ENCODE results near the gene DPH2.

DPH2 gene

DNA sequence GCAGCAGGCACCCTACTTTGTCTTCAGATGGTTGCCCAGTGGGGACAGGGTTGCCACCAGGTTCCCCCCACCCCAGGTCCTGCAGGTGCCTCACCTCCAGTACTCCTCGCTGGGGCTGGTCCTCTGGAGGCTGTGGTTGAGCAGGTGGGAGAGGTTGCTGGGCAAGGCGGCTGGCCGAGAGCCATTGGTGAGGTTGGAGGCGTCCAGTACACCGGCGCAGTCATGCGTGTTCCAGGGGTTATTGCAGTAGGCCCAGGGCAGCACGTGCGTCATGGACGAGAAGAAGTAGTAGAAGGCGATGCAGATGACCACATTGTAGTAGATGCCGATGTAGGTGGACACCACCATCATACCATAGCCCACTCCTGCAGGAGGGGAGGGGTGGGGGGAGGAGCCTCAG lies 38.4 kb downstream of the DPH2 start:
- no peak for DNase-seq

- DNase-seq, result no peak
Measured at GRCh38 chr1:44010935-44011471, 41.2 kb downstream of the DPH2 start.

GRCh38 chr1:44012404-44012803 lies 42.6 kb downstream of the DPH2 start:
- DNase-seq, result no peak

DNA sequence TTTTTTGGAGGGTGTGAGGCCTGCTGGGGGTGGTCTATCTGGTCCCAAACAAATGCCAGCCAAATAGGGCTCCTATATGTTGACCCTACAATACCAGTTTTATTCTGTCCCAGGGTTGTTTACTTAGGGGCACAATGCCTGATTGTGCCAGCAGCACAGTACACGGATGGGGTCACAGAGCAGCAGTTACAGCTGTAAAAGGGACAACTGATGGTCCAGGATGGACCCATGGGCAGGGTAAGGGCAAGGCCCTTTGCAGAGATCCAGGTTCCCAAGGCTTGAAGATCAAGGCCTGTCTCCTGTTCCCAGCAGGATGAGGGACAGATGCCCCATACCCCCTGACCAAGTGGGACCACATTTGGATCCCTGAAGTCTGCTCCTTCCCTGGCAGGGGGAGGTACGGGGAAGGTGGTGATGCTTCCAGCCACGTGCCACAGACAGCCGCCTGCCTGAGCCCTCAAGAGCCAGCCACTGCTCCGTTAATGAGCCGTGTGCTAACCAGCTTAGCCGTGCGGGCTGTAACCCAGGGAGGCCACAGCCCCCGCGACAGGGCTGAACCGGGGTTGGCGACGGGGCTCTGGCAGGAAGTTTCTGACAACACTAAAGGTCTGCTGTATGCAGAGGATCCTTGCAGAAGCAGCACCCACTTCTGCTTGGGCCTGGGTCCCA lies 43.3 kb downstream of the DPH2 start:
- no peak for DNase-seq

GRCh38 chr1:44013949-44014348 lies 44.1 kb downstream of the DPH2 start:
- no peak for DNase-seq

- DNase-seq, result no peak
Measured at GRCh38 chr1:44014365-44015104, 44.7 kb downstream of the DPH2 start.

DNA sequence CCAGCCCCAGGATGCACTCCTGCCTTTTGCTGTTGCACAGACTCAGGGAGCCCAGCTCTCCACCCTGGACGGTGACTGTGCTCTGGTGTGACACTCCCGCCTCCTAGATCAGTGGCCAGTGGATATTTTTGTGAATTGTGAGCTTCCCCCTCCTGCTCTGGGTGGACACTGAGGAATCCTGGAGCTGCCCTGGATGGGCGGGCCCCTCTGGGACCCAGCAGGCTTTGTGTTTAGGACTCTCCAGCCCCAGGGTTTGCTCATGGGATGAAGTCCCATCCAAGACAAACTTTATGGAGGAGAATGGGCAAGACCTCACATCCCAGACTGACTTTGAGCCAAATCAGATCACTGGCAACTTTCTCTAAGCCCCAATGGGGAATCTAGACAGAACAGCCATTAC lies 45.4 kb downstream of the DPH2 start:
- no peak for DNase-seq

DNA sequence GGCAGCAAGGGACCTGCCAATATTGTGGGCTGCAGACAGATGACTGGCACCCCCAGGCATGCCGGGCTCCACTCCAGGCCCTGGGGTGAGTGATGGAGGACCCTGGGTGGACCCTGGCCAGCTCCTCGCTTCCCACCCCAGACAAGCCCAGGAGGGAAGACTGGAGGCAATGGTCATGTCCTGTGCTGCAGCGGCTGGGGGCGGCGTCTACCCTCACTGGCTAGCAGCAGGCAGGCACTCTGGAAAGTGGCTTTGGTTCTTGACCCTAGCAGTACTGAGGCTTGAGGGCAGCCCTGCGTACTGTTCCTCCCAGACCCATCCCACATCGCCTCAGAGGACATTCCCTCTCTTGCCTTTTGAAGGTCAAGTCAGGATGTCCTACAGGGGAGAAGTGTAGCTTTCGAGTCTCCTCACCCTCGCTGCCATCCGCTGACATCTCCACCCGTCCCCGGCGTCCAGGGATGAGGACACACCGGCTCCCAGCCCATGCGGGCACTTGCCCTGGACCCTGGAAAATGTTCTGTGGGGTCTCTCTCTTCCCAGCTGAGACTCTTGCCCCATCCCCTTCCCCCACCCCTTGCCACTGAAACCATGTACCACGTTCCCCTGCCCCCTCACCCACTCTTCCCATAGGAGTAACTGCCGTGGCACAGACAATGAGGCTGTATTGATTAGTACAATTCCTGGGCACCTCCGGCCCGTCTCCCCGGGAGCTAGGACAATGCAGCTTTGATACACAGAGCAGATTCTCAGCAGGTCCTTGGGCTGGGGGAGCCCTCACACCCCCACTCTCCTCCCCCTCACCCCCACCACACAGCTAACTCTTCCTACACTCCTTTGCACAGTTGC lies 46.5 kb downstream of the DPH2 start:
- no peak for DNase-seq

GRCh38 chr1:44016890-44017400 lies 47.1 kb downstream of the DPH2 start:
- DNase-seq, result no peak

DNA sequence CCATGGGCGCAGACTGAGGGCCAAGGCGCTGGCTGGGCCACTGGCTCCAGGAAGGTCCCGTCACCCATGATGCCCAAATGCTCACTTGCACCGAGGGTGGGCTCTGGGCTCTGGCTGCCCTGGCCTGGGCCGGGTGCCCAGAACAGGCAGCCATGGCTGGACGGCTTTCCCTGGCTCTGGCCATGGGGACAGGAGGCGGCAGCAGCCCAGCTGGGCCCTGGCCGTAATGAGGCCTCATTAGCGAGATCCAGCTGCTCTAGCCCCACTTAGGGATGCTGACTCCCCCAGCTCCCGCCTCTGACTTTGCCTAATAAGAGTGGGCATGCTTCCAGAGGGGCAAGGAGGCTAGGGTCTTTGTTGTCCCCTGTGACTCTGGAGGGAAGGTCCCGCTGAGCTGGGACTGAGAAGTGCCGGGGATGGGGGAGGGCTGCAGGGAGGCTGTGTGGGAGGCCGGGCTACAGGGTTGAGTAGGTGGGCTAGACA lies 49.7 kb downstream of the DPH2 start:
- DNase-seq, result no peak

DNA sequence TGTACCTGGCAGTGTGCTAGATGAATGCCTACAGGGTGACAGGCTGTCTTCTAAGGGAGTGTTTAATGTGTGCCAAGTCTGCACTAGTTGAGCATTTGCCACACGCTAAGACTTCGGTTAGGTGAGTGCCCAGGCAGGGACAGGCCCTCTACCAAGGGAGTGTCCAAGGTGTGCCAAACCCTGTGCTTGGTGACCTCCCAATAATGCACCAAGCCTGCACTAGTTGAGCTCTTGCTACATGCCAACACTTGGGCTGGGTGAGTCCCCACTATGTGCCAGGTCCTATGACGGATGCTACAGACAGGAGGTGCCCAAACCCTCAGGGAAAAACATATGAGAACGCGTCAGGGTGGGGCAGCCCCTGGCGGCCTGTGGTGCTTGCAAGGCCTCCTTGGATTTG lies 50.7 kb downstream of the DPH2 start:
- no peak for DNase-seq

DNA sequence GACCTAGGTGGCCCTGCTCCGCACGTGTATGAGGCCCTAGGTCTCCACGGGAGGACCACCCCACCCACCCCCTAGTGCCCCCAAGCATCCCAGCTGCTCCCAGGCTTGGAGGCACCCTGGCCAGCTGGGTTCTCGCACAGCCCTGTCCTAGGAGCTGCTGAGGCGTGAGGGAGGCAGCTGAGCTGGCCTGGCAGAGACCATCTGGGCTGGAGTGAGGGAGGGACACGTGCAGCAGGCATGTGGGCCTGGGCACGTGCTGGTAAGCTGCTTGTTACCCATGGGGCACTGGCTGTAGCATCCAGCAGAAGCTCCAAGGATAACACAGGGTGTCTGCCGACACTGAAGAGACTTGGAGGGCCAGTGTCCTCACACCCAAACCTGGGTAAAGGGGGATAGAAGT lies 51.3 kb downstream of the DPH2 start:
- DNase-seq, result no peak

DNA sequence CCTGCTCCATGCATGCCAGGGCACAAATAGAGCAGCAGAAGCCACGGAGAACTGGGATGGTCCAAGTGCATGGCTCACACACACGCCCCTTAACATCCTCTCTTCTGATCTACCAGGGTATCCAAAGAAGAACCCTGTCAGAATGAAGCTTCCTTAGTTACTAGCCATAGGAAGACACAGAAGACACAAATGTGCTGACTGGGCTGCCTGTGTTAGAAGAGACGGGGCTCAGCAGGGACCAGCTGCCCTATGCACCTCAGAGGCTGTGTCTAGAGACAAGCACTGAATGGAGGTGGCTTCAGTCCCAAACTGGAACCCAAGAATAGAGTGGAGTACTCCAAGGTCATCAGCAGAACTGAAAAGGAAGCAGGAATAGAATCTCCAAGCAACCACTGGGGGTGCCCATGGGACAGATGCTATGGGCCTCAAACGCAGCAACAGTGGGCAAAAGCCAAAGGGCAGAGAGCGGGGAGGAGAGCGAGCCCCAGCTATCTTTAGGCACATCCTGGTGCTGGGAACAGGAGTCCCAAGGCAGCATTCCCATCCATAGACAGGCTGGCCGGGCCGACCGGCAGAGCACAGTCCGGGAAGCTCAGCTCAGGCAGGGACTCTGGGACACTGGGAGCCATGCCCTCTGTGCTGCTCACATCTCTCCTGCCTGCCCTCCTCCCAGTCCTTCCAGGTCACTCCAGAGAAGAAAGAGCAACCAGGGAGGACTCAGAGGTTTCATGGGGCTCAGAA lies 51.9 kb downstream of the DPH2 start:
- DNase-seq, result no peak
